Stimulated activated CD4-positive, alpha-beta T cell treated with anti-CD3 and anti-CD28 coated beads, Interleukin-1b, Interleukin-23, amount 100 ng/mL, for 4 hours (primary cell): ENCODE results near the gene SP1.
"Not testable (repeated sequence)": the region's sequence is repeated elsewhere in the genome, so short reads cannot be mapped to it uniquely, and the experiment has no call there.

Experiments
- DNase-seq, 2 donors: peaks; one replicate each; pipeline ENCODE4 v3.0.0-alpha.2; 2020; ENCODE audit warnings: low read depth in 2 of 2

SP1 gene

GRCh38 chr12:53358836-53359419, 21.0 kb upstream of the SP1 start:
- no peak for DNase-seq

GRCh38 chr12:53361638-53362037, 18.3 kb upstream of the SP1 start:
- DNase-seq = not testable (repeated sequence)

- DNase-seq = no peak
These were observed 14.6 kb upstream of the SP1 start for GRCh38 chr12:53365245-53365904.

- DNase-seq = not testable (repeated sequence)
These were observed 6.3 kb upstream of the SP1 start for GRCh38 chr12:53373554-53374133.

- not testable (repeated sequence) for DNase-seq
These were observed 5.7 kb upstream of the SP1 start for GRCh38 chr12:53374277-53374676.

- DNase-seq = no peak
These were observed 3.2 kb upstream of the SP1 start for GRCh38 chr12:53376747-53377146.

GRCh38 chr12:53378222-53378621, 1.8 kb upstream of the SP1 start:
- DNase-seq = no peak

DNA sequence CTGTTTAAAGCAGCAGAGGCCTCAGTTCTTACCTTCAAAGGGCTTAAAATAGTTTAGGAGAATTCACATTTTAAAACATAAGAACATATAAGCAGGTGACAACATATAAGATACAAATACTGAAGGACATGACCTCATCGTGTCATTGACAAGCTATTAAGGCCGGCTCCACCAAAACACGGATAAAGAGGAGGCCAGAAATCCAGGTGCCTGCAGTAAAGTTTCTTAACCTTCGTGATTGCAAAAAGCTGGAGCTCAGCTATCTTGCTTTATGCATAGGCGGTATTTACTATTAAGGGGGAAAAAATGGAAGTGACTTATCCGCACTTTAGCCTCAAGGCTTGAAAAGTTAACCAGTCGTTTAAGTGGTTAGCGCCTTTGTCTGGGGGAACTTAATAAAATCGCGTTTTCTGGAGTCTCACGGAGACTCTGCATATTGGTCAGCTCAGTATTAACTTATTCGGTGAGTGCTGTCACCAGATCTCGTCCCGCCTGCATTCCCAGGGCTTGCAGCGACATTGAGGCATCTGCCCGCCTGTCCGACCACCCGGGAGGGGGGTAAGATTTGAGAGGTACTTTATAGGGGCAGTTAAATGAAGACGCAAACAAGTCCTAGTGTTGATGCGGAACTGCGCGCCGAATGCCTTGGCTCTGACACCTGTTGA, 1.1 kb upstream of the SP1 start:
- DNase-seq = no peak

- DNase-seq = peak; percentile 71 to 77
These were observed 430 bp upstream of the SP1 start for GRCh38 chr12:53379389-53380103.

DNA sequence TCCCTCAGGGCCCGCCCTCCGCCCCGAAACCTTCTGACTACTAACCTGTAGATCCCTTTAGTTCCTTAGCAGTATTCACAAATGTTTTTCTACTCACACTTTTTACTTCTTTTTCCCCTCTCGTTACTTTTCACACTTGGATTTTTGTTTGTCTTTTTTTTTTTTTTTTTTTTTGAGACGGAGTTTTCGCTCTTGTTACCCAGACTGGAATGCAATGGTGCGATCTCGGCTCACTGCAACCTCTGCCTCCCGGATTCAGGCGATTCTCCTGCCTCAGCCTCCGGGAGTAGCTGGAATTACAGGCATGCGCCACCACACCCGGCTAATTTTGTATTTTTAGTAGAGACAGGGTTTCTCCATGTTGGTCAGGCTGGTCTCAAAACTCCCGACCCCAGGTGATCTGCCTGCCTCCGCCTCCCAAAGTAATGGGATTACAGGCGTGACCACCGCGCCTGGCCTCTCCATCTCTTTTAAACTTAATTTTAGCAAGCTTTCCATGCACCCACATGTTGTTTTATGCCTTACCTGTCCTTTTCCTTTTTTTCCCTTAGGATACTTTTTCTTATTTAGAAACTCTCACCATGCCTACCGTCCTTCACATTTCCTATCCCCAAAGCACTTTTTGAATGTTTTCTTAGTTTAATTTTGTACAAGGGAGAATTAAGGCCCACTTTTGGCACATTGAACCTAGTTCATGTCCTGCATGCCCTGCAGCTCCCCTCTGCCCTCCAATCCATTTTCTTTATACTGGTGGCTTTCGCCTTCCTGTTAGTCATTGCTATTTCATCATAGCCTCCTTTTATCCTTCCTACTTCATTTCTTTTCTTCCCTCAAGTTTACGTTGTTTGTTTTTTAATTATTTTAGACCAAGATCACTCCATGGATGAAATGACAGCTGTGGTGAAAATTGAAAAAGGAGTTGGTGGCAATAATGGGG, 1.1 kb downstream of the SP1 start:
- DNase-seq = no peak

DNA sequence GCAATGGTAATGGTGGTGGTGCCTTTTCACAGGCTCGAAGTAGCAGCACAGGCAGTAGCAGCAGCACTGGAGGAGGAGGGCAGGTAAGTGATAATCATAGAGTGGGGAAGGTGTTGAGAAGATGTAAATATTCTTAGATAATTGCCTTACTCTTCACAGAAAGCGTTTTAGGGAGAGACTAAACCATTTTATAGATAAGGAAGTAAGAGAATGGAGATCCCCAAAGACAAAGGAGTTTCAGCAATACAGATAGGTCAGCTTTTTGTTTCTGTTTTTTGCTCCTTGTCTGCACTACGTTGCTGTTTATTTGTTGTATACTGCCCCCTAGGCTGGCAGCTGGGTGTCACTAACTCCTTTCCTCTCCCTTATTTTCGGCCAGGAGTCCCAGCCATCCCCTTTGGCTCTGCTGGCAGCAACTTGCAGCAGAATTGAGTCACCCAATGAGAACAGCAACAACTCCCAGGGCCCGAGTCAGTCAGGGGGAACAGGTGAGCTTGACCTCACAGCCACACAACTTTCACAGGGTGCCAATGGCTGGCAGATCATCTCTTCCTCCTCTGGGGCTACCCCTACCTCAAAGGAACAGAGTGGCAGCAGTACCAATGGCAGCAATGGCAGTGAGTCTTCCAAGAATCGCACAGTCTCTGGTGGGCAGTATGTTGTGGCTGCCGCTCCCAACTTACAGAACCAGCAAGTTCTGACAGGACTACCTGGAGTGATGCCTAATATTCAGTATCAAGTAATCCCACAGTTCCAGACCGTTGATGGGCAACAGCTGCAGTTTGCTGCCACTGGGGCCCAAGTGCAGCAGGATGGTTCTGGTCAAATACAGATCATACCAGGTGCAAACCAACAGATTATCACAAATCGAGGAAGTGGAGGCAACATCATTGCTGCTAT, 2.0 kb downstream of the SP1 start:
- no peak for DNase-seq

GRCh38 chr12:53383258-53383657, 3.3 kb downstream of the SP1 start:
- no peak for DNase-seq

DNA sequence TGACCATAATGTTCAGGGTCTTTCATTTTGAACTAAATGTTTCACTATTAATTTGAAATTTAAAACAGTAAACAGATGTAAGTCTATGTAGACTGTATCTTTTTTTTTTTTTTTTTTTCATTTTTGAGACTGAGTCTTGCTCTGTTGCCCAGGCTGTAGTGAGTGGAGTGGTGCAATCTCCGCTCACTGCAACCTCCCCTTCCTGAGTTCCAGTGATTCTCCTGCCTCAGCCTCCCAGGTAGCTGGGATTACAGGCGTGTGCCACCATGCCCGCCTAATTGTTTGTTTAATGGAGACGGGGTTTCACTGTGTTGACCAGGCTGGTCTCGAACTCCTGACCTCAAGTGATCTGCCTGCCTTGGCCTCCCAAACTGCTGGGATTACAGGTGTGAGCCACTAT, 6.4 kb downstream of the SP1 start:
- DNase-seq = not testable (repeated sequence)

DNA sequence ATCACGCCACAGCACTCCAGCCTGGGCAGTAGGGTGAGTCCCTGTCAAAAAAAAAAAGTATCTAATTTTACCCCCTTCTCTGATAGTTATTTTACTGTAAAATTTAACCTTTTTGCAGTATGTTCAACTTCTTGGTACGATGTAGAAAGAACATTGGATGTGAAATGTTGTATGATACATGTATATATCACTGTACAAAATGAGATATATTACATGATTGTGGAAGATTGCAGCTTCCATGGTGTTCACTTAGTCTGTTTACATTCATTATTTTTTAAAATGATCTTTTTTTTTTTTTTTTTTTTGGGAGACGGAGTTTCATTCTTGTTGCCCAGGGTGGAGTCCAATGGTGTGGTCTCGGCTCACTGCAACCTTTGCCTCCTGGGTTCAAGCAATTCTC, 9.0 kb downstream of the SP1 start:
- DNase-seq = no peak

DNA sequence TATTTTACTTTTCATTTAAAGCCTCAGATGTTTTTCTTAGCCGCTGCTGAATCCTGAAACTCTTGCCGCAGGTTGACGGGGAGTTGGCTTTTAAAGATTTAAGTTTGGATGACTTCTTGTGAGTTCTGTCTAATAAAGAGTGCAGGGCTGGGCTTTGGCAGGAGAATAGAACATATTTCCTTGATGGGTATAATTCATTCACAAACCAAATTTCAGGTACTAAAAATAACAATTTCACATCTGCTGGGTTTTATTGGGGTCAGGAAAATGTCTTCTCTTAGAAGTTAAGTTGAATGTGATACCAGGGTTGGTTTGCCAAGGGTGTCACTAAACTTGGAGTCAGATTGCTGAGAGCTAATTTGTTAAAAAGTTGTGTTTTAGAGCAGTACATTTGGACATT, 9.7 kb downstream of the SP1 start:
- no peak for DNase-seq

- no peak for DNase-seq
These were observed 11.7 kb downstream of the SP1 start for GRCh38 chr12:53391724-53392123.

DNA sequence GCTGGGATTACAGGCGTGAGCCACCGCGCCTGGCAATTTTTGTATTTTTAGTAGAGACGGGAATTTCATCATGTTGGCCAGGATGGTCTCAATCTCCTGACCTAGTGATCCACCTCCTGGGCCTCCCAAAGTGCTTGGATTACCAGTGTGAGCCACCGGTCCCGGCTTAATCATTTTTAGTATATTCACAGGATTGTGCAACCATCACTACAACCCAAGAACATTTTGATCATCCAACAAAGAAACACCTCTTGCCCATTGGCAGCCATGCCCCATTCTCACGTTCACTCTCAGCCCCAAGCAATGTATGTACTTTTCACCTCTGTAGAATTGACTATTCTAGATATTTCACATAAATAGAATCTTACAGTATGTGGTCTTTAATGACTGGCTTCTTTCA, 19.9 kb downstream of the SP1 start:
- no peak for DNase-seq

DNA sequence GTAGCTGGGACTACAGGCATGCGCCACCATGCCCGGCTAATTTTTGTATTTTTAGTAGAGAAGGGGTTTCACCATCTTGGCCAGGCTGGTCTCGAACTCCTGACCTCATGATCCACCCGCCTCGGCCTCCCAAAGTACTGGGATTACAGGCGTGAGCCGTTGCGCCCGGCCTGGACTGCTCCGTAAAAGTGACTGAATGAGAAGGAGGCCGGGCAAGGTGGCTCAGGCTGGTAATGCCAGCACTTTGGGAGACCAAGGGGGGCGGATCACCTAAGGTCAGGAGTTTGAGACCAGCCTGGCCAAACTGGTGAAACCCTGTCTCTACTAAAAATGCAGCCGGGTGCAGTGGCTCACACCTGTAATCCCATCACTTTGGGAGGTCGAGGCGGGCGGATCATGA, 22.4 kb downstream of the SP1 start:
- DNase-seq = not testable (repeated sequence)

GRCh38 chr12:53402871-53403270, 22.9 kb downstream of the SP1 start:
- no peak for DNase-seq

GRCh38 chr12:53410951-53411350, 31.0 kb downstream of the SP1 start:
- DNase-seq = no peak
